Activated T-cell treated with anti-CD3 and anti-CD28 coated beads for 48 hours (primary cell): ENCODE measurements around the gene IGSF21.

Experiments used
- DNase-seq: peaks from one replicate; pipeline ENCODE4 v3.0.0-alpha.2; 2020; ENCODE audit warnings: low read depth

Gene IGSF21

GRCh38 chr1:18263547-18264120 lies 156.0 kb downstream of the IGSF21 start:
- DNase-seq: no peak

GRCh38 chr1:18264450-18265039 lies 156.9 kb downstream of the IGSF21 start:
- no peak for DNase-seq

GRCh38 chr1:18265641-18266040 lies 158.0 kb downstream of the IGSF21 start:
- no peak for DNase-seq

- no peak for DNase-seq
These were observed 158.8 kb downstream of the IGSF21 start for GRCh38 chr1:18266391-18266790.

- no peak for DNase-seq
These were observed 163.7 kb downstream of the IGSF21 start for GRCh38 chr1:18271336-18271735.

GRCh38 chr1:18278946-18279345 lies 171.3 kb downstream of the IGSF21 start:
- DNase-seq: no peak

- DNase-seq: no peak
These were observed 171.9 kb downstream of the IGSF21 start for GRCh38 chr1:18279351-18280074.

- DNase-seq: no peak
These were observed 173.4 kb downstream of the IGSF21 start for GRCh38 chr1:18280956-18281355.

- no peak for DNase-seq
These were observed 175.4 kb downstream of the IGSF21 start for GRCh38 chr1:18282851-18283600.

- no peak for DNase-seq
These were observed 176.2 kb downstream of the IGSF21 start for GRCh38 chr1:18283601-18284385.

- DNase-seq: no peak
These were observed 177.4 kb downstream of the IGSF21 start for GRCh38 chr1:18284805-18285537.

- DNase-seq: no peak
These were observed 177.9 kb downstream of the IGSF21 start for GRCh38 chr1:18285538-18285924.

- no peak for DNase-seq
These were observed 181.1 kb downstream of the IGSF21 start for GRCh38 chr1:18288722-18289121.

GRCh38 chr1:18289597-18289996 lies 182.0 kb downstream of the IGSF21 start:
- no peak for DNase-seq

GRCh38 chr1:18290740-18291412 lies 183.3 kb downstream of the IGSF21 start:
- no peak for DNase-seq

- no peak for DNase-seq
These were observed 184.9 kb downstream of the IGSF21 start for GRCh38 chr1:18292531-18292930.

- no peak for DNase-seq
These were observed 185.7 kb downstream of the IGSF21 start for GRCh38 chr1:18293291-18293690.

- DNase-seq: no peak
These were observed 187.0 kb downstream of the IGSF21 start for GRCh38 chr1:18294437-18295176.

GRCh38 chr1:18297896-18298648 lies 190.5 kb downstream of the IGSF21 start:
- no peak for DNase-seq
